NCI-H748 (cell line): Measurements from ENCODE around the gene AGR3.
"Not testable (repeated sequence)": the region's sequence is repeated elsewhere in the genome, so short reads cannot be mapped to it uniquely, and the experiment has no call there.

ENCODE experiments used
- DNase-seq: peaks from one replicate; lab custom pipeline; 2025; ENCODE audit not compliant: unreplicated experiment; lab: John Stamatoyannopoulos, UW

The AGR3 gene

GRCh38 chr7:16891874-16892643, 10.3 kb upstream of the AGR3 start:
- DNase-seq = peak; percentile 79

GRCh38 chr7:16891338-16891737, 9.6 kb upstream of the AGR3 start:
- DNase-seq = peak; percentile 65

GRCh38 chr7:16889851-16890415, 8.2 kb upstream of the AGR3 start:
- DNase-seq = no peak

- no peak for DNase-seq
Observed at GRCh38 chr7:16889305-16889704, 7.5 kb upstream of the AGR3 start.

GRCh38 chr7:16883918-16884317, 2.1 kb upstream of the AGR3 start:
- DNase-seq = peak; percentile 6

GRCh38 chr7:16880554-16880953, 1.2 kb downstream of the AGR3 start:
- no peak for DNase-seq

GRCh38 chr7:16879181-16879580, 2.6 kb downstream of the AGR3 start:
- DNase-seq = no peak

GRCh38 chr7:16875861-16876260, 5.9 kb downstream of the AGR3 start:
- peak; percentile 84 for DNase-seq

GRCh38 chr7:16874066-16874465, 7.7 kb downstream of the AGR3 start:
- DNase-seq = no peak

GRCh38 chr7:16867328-16867727, 14.5 kb downstream of the AGR3 start:
- no peak for DNase-seq

GRCh38 chr7:16853189-16853588, 28.6 kb downstream of the AGR3 start:
- DNase-seq = not testable (repeated sequence)

GRCh38 chr7:16851829-16852228, 30.0 kb downstream of the AGR3 start:
- no peak for DNase-seq

- DNase-seq = no peak
Observed at GRCh38 chr7:16850614-16851466, 30.9 kb downstream of the AGR3 start.

- no peak for DNase-seq
Observed at GRCh38 chr7:16849296-16850148, 32.3 kb downstream of the AGR3 start.

- DNase-seq = peak; percentile 80
Observed at GRCh38 chr7:16847381-16847860, 34.4 kb downstream of the AGR3 start.

GRCh38 chr7:16846601-16847165, 35.1 kb downstream of the AGR3 start:
- DNase-seq = peak; percentile 29

- no peak for DNase-seq
Observed at GRCh38 chr7:16845746-16846145, 36.0 kb downstream of the AGR3 start.

- DNase-seq = no peak
Observed at GRCh38 chr7:16841681-16842080, 40.1 kb downstream of the AGR3 start.

- DNase-seq = no peak
Observed at GRCh38 chr7:16840094-16840493, 41.7 kb downstream of the AGR3 start.

GRCh38 chr7:16839646-16840045, 42.1 kb downstream of the AGR3 start:
- no peak for DNase-seq
